Omental fat pad (tissue), 4 donors: ENCODE data around the gene RBM34. TPM values are rescaled to one million over a fixed set of nuclear protein-coding genes. Genes with fewer than 3 reads are reported as not detected.

Source experiments
- ATAC-seq: fragments of 150-250 bp; one replicate; pipeline ENCODE4 v1.9.1; 2016; ENCODE audit warnings: mild to moderate bottlenecking, moderate library complexity; ENCODE audit not compliant: low FRiP score
- DNase-seq: peaks from one replicate; pipeline ENCODE4 v3.0.0-alpha.2; 2019; ENCODE audit warnings: low spot score
- total RNA-seq, 4 donors: library from RNA; depleted of rRNA; stranded (reverse); fragments of >200 nt; gene quantifications; one replicate each; pipeline ENCODE4 v1.1.0, GENCODE V29; 2016
- TF ChIP-seq, protein P1 (sequence below), 3 donors: fragments of 450-650 bp; IDR thresholded peaks; one replicate each; pipeline ENCODE4 v1.5.1; 2016 to 2017; ENCODE audit warnings: antibody characterized with exemption in 3 of 3, mild to moderate bottlenecking in 3 of 3, moderate library complexity in 2 of 3

RBM34 gene
- total RNA-seq, 4 donors from 2014 or later, result 34.0 to 39.3 (median 36.5) TPM

DNA sequence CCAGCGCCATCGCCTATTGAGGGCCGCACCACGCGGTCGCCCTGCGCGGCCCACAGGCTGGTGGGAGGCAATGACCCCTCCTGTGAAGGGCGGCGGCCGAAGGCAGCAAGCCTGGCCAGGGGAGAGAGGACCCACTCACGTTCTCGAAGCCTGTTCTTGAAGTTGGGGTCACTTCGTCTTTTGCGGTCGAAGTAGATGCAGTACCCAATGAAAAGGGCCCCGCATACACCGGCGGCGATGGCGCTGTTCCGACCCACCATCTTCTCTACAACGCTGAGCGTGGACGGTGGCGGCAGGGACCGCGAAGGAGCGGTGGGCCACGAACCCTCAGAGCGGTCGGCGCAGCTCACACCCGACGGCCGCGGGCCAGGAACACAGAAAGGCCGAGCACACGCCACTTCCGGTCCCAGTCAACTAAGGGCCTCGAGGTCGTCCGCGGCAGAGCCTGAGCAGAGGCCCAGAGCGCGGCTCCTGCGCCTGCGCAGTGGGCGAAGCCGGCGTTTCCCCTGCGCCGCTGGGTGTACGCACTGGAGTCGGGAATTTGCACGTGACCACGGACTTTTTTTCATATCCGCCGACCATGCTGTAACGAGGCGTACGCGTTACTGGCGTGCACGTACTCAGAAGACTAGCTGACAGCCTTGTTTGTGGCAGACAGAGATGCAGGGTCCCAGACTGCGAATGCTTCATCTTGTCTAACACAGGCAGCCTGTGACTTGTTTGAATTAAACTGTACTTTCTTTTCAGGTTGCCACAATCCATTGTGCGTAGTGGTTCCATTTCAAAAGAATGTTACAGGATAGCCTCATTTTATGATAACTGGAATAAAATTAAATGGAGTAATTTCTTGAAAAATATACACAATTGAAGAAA, 32.4 kb downstream of the RBM34 start, which contains the start of gene TOMM20:
TOMM20 (minus strand) TSS at position 382 of the 873 bp plus-strand sequence; CDS start at position 260, 122 bp downstream.
- ATAC-seq (peak; percentile 100), DNase-seq (peak; percentile 74)
- TF ChIP-seq, protein P1, sequence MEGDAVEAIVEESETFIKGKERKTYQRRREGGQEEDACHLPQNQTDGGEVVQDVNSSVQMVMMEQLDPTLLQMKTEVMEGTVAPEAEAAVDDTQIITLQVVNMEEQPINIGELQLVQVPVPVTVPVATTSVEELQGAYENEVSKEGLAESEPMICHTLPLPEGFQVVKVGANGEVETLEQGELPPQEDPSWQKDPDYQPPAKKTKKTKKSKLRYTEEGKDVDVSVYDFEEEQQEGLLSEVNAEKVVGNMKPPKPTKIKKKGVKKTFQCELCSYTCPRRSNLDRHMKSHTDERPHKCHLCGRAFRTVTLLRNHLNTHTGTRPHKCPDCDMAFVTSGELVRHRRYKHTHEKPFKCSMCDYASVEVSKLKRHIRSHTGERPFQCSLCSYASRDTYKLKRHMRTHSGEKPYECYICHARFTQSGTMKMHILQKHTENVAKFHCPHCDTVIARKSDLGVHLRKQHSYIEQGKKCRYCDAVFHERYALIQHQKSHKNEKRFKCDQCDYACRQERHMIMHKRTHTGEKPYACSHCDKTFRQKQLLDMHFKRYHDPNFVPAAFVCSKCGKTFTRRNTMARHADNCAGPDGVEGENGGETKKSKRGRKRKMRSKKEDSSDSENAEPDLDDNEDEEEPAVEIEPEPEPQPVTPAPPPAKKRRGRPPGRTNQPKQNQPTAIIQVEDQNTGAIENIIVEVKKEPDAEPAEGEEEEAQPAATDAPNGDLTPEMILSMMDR (IDR thresholded peaks at IDR 0.05), result no peak

DNA sequence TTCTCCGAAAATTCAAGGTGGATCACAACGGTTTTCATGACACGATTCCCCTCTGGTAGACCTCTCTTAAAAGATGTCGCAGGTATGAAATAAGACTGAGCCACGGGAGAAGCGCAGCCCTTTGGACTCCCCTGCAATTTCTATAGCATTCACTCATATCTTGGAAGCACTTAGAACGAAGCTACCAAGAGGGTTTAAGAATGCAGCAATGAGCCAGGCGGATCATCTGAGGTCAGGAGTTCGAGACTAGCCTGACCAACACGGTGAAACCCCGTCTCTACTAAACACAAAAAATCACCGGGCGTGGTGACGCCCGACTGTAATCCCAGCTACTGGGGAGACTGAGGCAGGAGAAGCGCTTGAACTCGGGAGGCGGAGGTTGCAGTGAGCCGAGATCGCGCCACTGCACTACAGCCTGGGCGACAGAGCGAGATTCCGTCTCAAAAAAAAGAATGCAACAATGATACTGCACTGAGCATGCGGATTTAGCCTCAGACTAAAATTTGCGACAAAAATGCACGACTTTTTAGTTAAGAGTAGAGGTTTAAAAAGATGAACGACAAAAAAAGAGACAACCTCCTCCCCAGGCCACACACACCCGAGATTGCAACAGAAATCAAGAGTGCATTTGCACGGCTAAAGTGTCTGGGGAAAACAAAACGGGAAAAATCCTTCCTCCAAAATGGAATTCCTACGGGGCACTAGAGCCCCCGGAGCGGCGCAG, 33.2 kb downstream of the RBM34 start:
- TF ChIP-seq, protein P1 (IDR thresholded peaks at IDR 0.05), result no peak
- DNase-seq (no peak), ATAC-seq (no peak)

DNA sequence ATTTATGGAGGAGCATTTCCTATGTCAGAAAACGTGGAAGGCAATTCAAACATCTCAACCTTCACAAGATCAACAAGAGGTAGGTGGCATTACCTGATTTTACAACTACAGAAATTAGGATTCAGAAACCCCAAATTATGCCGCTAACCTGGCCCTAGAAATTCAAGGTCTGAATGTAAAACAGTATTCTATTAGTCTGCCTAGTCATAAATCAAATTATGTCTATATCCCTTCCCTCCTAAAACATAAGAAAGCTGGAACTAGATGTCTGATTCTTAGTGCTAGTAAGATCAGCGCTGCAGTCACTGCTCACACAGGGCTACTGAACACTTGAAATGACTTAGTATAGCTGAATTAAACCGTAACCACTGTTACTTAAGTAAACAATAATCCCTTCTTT, 33.8 kb downstream of the RBM34 start:
- TF ChIP-seq, protein P1 (IDR thresholded peaks at IDR 0.05), result no peak
- ATAC-seq (no peak), DNase-seq (no peak)

- ATAC-seq (no peak), DNase-seq (no peak)
- TF ChIP-seq, protein P1 (IDR thresholded peaks at IDR 0.05), result no peak
These were observed 36.4 kb downstream of the RBM34 start for GRCh38 chr1:235124665-235125064.

- ATAC-seq (no peak), DNase-seq (no peak)
- TF ChIP-seq, protein P1 (IDR thresholded peaks at IDR 0.05), result no peak
These were observed 36.9 kb downstream of the RBM34 start for GRCh38 chr1:235124111-235124510.

DNA sequence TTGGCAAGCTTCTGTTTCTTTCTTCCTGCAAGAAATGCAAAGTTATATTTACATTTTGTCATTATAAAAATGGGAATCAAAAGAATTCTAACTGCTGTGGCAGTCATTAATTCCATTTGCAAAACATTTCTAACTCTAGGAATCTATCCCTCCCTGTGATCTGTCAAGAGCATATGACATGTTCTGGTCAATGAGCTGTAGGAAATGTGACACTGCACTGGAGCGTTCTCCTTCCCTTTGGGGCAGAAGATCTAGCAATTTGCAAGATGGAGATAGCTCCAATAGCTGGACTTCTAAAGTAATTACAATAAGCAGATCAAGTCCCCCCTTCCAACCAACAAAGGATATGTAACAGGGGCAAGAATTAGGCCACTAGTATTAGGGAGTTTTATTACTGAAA, 38.7 kb downstream of the RBM34 start:
- DNase-seq (no peak), ATAC-seq (no peak)
- TF ChIP-seq, protein P1 (IDR thresholded peaks at IDR 0.05), result no peak
